Aorta (tissue), 5 donors: ENCODE measurements around the gene TECTA. TPM values are rescaled to one million over a fixed set of nuclear protein-coding genes. Genes with fewer than 3 reads are reported as not detected.

ENCODE experiments used
- ATAC-seq: fragments of 200-7000 bp; cut with Tn5 transposase; one replicate; pipeline ENCODE4 v1.9.1; 2022; ENCODE audit warnings: moderate library complexity; ENCODE audit not compliant: low FRiP score
- DNase-seq, 2 donors: peaks; one replicate each; pipeline ENCODE4 v3.0.0-alpha.2; 2020
- H3K27ac ChIP-seq, 2 donors: one replicate each; pipeline ENCODE4 v1.5.1; 2013; ENCODE audit warnings: low read length in 2 of 2, mild to moderate bottlenecking in 2 of 2, moderate library complexity in 2 of 2, control low read depth in 1 of 2, inconsistent platforms in 1 of 2, low read depth in 1 of 2
- H3K27me3 ChIP-seq, 2 donors: one replicate each; pipeline ENCODE4 v1.6.1; 2013; ENCODE audit warnings: control low read depth in 1 of 2, low read length in 1 of 2, mild to moderate bottlenecking in 1 of 2, moderate library complexity in 1 of 2; ENCODE audit not compliant: insufficient read depth in 2 of 2, control insufficient read depth in 1 of 2
- H3K36me3 ChIP-seq, 2 donors: one replicate each; pipeline ENCODE4 v1.6.1; 2013; ENCODE audit warnings: control low read depth in 1 of 2, low read length in 1 of 2, mild to moderate bottlenecking in 1 of 2; ENCODE audit not compliant: insufficient read depth in 2 of 2, control insufficient read depth in 1 of 2
- H3K4me1 ChIP-seq, 2 donors: one replicate each; pipeline ENCODE4 v1.6.1; 2013; ENCODE audit warnings: low read length in 2 of 2, control low read depth in 1 of 2, mild to moderate bottlenecking in 1 of 2, moderate library complexity in 1 of 2; ENCODE audit not compliant: insufficient read depth in 2 of 2, control insufficient read depth in 1 of 2
- H3K4me3 ChIP-seq, 2 donors: one replicate each; pipeline ENCODE4 v1.5.1; 2013; ENCODE audit warnings: low read length in 2 of 2, control low read depth in 1 of 2, mild to moderate bottlenecking in 1 of 2
- H3K9me3 ChIP-seq: one replicate; pipeline ENCODE4 v1.6.1; 2013; ENCODE audit warnings: mild to moderate bottlenecking, low read length; ENCODE audit not compliant: control insufficient read depth
- WGBS, 2 donors: extraction: QIAGEN DNeasy Blood & Tissue Kit; methylation state at CpG; one replicate each; pipeline ENCODE4 v1.1.7; 2013; 5-methylcytosine and 5-hydroxymethylcytosine counted together
- intact Hi-C, 2 donors: fragments of 100-400 bp; cut with DNase I; formaldehyde crosslinking; loops; one replicate each; pipeline versions ENCODE4 v1.14.2 to v1.15.0; 2022
- polyA plus RNA-seq, 2 donors: library from polyadenylated mRNA; stranded (reverse); fragments of 200-250 nt; gene quantifications; one replicate each; pipeline ENCODE4 v1.2.3, GENCODE V29; 2013
- total RNA-seq, 2 donors: library from RNA; stranded (reverse); fragmentation: NEBNext Ultra II Directional; extraction: Animal tissue kit (Norgen Biotek cat#: 25700); gene quantifications; one replicate each; pipeline ENCODE4 v1.2.1, GENCODE V29; 2021
- donor health status: healthy with polysubstance abuse.
- donor health status: Bipolar disorder and iron deficiency.
- donor health status: DM: no; HTN: no; CAD: no.
- donor health status: DM: no; HTN: no; CAD: no.
- donor health status: DM: yes; HTN: yes; CAD: no.

The TECTA gene
- total and polyA plus RNA-seq, 4 donors: 0.63 to 0.95 (median 0.75) TPM; not detected in 1

- H3K4me1 ChIP-seq: no peaks in the 10 kb centered on the region
- H3K27ac ChIP-seq: no peak overlapping the region
- no peaks in the 10 kb centered on the region for H3K36me3 ChIP-seq
- DNase-seq (no peak), ATAC-seq (no peak)
- intact Hi-C loops: no loop called here
- H3K4me3 ChIP-seq: no peak overlapping the region
- WGBS, 2 donors: 57 to 71% methylated on average over 3 of the region's 3 CpGs
- no peaks in the 10 kb centered on the region for H3K9me3 ChIP-seq
- no peaks in the 10 kb centered on the region for H3K27me3 ChIP-seq
Measured at GRCh38 chr11:121213362-121213893, 112.4 kb downstream of the TECTA start.

DNA sequence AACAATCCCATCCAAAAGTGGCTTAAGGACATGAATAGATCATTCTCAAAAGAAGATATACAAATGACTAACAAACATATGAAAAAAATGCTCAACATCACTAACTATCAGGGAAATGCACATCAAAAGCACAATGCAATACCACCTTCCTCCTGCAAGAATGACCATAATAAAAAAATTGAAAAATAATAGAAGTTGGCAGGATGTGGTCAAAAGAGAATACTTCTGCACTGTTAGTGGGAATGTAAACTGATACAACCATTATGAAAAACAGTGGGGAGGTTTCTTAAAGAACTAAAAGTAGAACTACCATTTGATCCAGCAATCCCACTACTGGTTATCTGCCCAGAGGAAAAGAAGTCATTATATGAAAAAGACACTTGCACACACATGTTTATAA is 113.8 kb downstream of the TECTA start:
- ATAC-seq (no peak), DNase-seq (no peak)
- H3K36me3 ChIP-seq: no peaks in the 10 kb centered on the region
- no peaks in the 10 kb centered on the region for H3K27me3 ChIP-seq
- no peaks in the 10 kb centered on the region for H3K4me1 ChIP-seq
- no peak overlapping the region for H3K4me3 ChIP-seq
- no peak overlapping the region for H3K27ac ChIP-seq
- no peaks in the 10 kb centered on the region for H3K9me3 ChIP-seq
- intact Hi-C loops: no loop called here

- H3K36me3 ChIP-seq: no peaks in the 10 kb centered on the region
- no peak overlapping the region for H3K4me3 ChIP-seq
- 56 to 60% methylated on average over 5 of the region's 5 CpGs for WGBS, 2 donors
- intact Hi-C loops: no loop called here
- peaks cover 3% of the 10 kb centered on the region for H3K9me3 ChIP-seq
- no peak overlapping the region for H3K27ac ChIP-seq
- no peak for ATAC-seq
- H3K4me1 ChIP-seq: no peaks in the 10 kb centered on the region
- H3K27me3 ChIP-seq: peaks cover 0 to 1% of the 10 kb centered on the region in 2 donors
- DNase-seq: no peak
Measured at GRCh38 chr11:121221496-121222200, 120.6 kb downstream of the TECTA start.

- H3K36me3 ChIP-seq: no peaks in the 10 kb centered on the region
- peaks cover 5% of the 10 kb centered on the region for H3K9me3 ChIP-seq
- intact Hi-C loops: no loop called here
- ATAC-seq (no peak), DNase-seq (no peak)
- H3K27ac ChIP-seq: no peak overlapping the region
- peaks cover 0 to 1% of the 10 kb centered on the region in 2 donors for H3K27me3 ChIP-seq
- H3K4me1 ChIP-seq: no peaks in the 10 kb centered on the region
- no peak overlapping the region for H3K4me3 ChIP-seq
- 71 to 74% methylated on average over 4 of the region's 4 CpGs for WGBS, 2 donors
Measured at GRCh38 chr11:121223161-121223560, 122.1 kb downstream of the TECTA start.

DNA sequence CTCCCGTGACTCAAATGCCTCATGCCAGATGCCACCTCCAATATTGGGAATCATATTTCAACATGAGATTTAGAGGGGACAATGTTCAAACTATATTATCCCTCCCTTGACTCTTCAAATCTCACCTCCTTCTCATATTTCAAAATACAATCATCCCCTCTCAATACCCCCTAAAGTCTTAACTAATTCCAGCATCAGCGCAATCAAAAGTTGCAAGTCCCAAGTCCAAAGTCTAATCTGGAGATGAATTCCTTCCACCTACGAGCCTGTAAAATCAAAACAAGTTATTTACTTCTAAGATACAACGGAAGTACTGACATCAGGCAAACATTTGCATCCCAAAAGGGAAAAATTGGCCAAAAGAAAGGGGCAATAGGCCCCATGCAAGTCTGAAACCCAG is 124.3 kb downstream of the TECTA start:
- Histone ChIP-seq H3K4me1 (no peaks in the 10 kb centered on the region), H3K27me3 (peaks cover 0 to 1% of the 10 kb centered on the region in 2 donors)
- ATAC-seq: no peak

GRCh38 chr11:121226415-121227263 is 125.6 kb downstream of the TECTA start:
- no peaks in the 10 kb centered on the region for H3K4me1 ChIP-seq
- H3K9me3 ChIP-seq: peaks cover 5% of the 10 kb centered on the region
- H3K4me3 ChIP-seq: no peak overlapping the region
- no peaks in the 10 kb centered on the region for H3K36me3 ChIP-seq
- DNase-seq (no peak), ATAC-seq (no peak)
- intact Hi-C loops: no loop called here
- WGBS, 2 donors: 76 to 85% methylated on average over 1 of the region's 1 CpG
- no peak overlapping the region for H3K27ac ChIP-seq
- no peaks in the 10 kb centered on the region for H3K27me3 ChIP-seq

More for the DNA sequence above, 124.3 kb downstream of the TECTA start:
- intact Hi-C loops: no loop called here
- Histone ChIP-seq H3K27ac (no peak overlapping the region), H3K4me3 (no peak overlapping the region), H3K36me3 (no peaks in the 10 kb centered on the region), H3K9me3 (peaks cover 5% of the 10 kb centered on the region)
- WGBS, 2 donors: 81 to 85% methylated on average over 4 of the region's 4 CpGs
- no peak for DNase-seq

DNA sequence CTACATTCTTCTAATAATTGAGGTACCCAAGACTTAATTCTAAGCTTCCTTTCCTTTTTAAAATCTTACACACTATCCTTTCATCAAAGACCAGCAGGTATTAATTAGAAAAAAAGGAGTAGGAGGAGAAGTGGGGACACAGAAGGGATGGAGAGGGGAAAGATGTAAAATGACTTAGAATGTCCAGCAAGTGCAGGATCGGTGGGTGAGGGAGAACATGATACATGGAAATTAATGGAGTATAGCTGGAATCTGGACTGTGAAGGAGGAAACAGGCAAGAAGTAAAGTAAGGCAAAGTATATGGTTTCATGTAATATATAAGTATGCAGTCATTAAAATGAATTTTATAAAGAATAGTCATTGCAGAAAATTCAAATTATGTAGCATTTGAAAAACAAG is 127.8 kb downstream of the TECTA start:
- WGBS, 2 donors: 74 to 81% methylated on average over 1 of the region's 1 CpG
- ATAC-seq (no peak), DNase-seq (no peak)
- no peaks in the 10 kb centered on the region for H3K36me3 ChIP-seq
- no peaks in the 10 kb centered on the region for H3K4me1 ChIP-seq
- intact Hi-C loops: no loop called here
- H3K27ac ChIP-seq: no peak overlapping the region
- no peak overlapping the region for H3K4me3 ChIP-seq
- no peaks in the 10 kb centered on the region for H3K27me3 ChIP-seq
- peaks cover 5% of the 10 kb centered on the region for H3K9me3 ChIP-seq

GRCh38 chr11:121229495-121230215 is 128.6 kb downstream of the TECTA start:
- no peak for ATAC-seq
- H3K9me3 ChIP-seq: peaks cover 5% of the 10 kb centered on the region
- H3K4me3 ChIP-seq: no peak overlapping the region
- no peak for DNase-seq
- intact Hi-C loops: no loop called here
- WGBS, 2 donors: 53 to 58% methylated on average over 5 of the region's 5 CpGs
- H3K36me3 ChIP-seq: no peaks in the 10 kb centered on the region
- no peak overlapping the region for H3K27ac ChIP-seq
- no peaks in the 10 kb centered on the region for H3K27me3 ChIP-seq
- H3K4me1 ChIP-seq: no peaks in the 10 kb centered on the region
